Measurements from ENCODE around the gene DOCK3.

The DOCK3 gene

GRCh38 chr3:50642382-50642781 lies 32.3 kb upstream of the DOCK3 start:
- TF ChIP-seq, protein P1, sequence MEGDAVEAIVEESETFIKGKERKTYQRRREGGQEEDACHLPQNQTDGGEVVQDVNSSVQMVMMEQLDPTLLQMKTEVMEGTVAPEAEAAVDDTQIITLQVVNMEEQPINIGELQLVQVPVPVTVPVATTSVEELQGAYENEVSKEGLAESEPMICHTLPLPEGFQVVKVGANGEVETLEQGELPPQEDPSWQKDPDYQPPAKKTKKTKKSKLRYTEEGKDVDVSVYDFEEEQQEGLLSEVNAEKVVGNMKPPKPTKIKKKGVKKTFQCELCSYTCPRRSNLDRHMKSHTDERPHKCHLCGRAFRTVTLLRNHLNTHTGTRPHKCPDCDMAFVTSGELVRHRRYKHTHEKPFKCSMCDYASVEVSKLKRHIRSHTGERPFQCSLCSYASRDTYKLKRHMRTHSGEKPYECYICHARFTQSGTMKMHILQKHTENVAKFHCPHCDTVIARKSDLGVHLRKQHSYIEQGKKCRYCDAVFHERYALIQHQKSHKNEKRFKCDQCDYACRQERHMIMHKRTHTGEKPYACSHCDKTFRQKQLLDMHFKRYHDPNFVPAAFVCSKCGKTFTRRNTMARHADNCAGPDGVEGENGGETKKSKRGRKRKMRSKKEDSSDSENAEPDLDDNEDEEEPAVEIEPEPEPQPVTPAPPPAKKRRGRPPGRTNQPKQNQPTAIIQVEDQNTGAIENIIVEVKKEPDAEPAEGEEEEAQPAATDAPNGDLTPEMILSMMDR (IDR thresholded peaks at IDR 0.05; ENCODE audit: low read depth, low read length) = no peak
- H3K4me3 ChIP-seq (ENCODE audit: low read depth, low read length) = no peak overlapping the region

GRCh38 chr3:50644561-50644960 lies 30.2 kb upstream of the DOCK3 start:
- no peak overlapping the region for H3K4me3 ChIP-seq (ENCODE audit: low read depth, low read length)
- TF ChIP-seq, protein P1 (IDR thresholded peaks at IDR 0.05; ENCODE audit: low read depth, low read length) = no peak

GRCh38 chr3:50645378-50645777 lies 29.3 kb upstream of the DOCK3 start:
- TF ChIP-seq, protein P1 (IDR thresholded peaks at IDR 0.05; ENCODE audit: low read depth, low read length) = no peak
- H3K4me3 ChIP-seq (ENCODE audit: low read depth, low read length) = no peak overlapping the region

GRCh38 chr3:50648313-50648712 lies 26.4 kb upstream of the DOCK3 start:
- TF ChIP-seq, protein P1 (IDR thresholded peaks at IDR 0.05; ENCODE audit: low read depth, low read length) = no peak
- no peak overlapping the region for H3K4me3 ChIP-seq (ENCODE audit: low read depth, low read length)

DNA sequence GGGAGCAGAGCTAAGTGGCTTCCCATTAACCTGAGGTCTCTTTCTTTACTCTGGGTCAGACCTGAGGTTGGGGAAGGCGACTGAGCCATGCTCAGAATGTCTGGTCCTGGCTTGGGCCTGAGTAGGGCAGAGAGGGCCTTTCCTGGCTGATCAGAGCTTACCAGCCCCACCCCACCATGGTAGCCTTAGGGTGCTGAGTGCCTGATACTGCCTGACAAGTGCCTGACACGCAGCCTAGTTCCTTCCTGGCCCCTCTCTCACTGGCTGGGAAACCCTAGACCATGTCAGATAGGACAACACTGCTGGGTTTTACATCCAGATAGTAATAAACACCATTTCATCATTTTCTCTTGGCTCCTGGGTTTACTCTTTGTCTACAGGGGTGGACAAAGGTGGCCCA lies 25.8 kb upstream of the DOCK3 start:
- TF ChIP-seq, protein P1 (IDR thresholded peaks at IDR 0.05; ENCODE audit: low read depth, low read length) = no peak
- H3K4me3 ChIP-seq (ENCODE audit: low read depth, low read length) = no peak overlapping the region

- no peak overlapping the region for H3K4me3 ChIP-seq (ENCODE audit: low read depth, low read length)
- TF ChIP-seq, protein P1 (IDR thresholded peaks at IDR 0.05; ENCODE audit: low read depth, low read length) = no peak
These were observed 25.2 kb upstream of the DOCK3 start for GRCh38 chr3:50649451-50649931.

GRCh38 chr3:50650018-50650417 lies 24.7 kb upstream of the DOCK3 start:
- TF ChIP-seq, protein P1 (IDR thresholded peaks at IDR 0.05; ENCODE audit: low read depth, low read length) = no peak
- no peak overlapping the region for H3K4me3 ChIP-seq (ENCODE audit: low read depth, low read length)
